Measurements from ENCODE around the gene HSPA4.

The HSPA4 gene

DNA sequence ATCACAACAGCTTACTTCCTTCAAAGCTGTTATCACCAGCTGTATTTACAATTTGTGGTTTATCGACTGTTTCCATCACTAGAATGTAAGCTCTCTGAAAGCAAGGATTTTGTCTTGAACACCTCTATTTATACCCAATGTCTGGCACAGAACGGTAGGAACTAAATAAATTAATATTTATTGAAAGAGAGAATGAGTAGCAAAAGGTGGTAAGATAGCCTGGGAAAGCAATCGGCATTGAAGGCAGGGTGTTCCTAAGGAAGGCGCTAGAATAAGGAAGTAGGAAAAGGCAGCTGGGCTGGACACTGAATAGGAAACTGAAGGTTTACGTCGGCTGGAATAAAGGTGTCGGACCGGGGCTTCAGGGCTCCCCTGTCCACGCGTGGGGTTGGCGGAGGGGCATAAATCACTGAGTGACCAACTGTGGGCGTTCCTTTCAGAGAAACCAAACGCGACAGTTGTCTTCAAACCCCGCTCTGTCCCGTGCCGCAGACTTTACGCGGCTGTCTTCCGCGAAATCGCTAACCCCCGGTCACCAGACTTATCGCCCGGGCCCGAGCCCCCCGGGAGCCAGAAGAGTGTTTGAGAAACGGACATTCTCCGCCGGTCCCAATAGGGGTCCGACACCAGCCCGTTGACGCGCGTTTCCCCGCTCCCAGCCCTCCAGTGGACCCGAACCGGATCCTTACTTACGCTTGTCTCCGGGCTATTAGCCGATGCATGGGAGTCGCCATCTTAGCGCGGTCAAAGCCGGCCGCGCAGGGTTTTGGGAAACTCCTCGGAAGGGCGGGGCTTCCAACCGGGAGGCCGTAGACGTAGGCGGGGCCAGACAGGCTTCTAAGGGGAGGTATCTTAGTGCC, 25.8 kb upstream of the HSPA4 start, which contains the start of gene ZCCHC10:
ZCCHC10 (minus strand) TSS at position 746 of the 860 bp plus-strand sequence; CDS start at position 734, 12 bp downstream.
- Histone ChIP-seq H3K36me3 (peaks cover 0 to 5% (median 0%) of the 10 kb centered on the region in 3 donors), H3K27me3 (no peaks in the 10 kb centered on the region), H3K4me1 (peaks cover 0 to 42% (median 11%) of the 10 kb centered on the region in 4 donors), H3K27ac (peak within 1 kb of the TSS; percentile 97 to 99), H3K9me3 (no peaks in the 10 kb centered on the region), H3K4me3 (peak within 1 kb of the TSS; percentile 93 to 96)
- DNase-seq: peak; percentile 93 to 96
- TF ChIP-seq, protein P1, sequence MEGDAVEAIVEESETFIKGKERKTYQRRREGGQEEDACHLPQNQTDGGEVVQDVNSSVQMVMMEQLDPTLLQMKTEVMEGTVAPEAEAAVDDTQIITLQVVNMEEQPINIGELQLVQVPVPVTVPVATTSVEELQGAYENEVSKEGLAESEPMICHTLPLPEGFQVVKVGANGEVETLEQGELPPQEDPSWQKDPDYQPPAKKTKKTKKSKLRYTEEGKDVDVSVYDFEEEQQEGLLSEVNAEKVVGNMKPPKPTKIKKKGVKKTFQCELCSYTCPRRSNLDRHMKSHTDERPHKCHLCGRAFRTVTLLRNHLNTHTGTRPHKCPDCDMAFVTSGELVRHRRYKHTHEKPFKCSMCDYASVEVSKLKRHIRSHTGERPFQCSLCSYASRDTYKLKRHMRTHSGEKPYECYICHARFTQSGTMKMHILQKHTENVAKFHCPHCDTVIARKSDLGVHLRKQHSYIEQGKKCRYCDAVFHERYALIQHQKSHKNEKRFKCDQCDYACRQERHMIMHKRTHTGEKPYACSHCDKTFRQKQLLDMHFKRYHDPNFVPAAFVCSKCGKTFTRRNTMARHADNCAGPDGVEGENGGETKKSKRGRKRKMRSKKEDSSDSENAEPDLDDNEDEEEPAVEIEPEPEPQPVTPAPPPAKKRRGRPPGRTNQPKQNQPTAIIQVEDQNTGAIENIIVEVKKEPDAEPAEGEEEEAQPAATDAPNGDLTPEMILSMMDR (IDR thresholded peaks at IDR 0.05): no peak
- intact Hi-C loops (cut with DNase I; ENCODE audit: low total_unique reads): loop anchor here (10.0 kb wide), 1 partner anchor 61 kb away; the partner anchor contains the start of gene AFF4

DNA sequence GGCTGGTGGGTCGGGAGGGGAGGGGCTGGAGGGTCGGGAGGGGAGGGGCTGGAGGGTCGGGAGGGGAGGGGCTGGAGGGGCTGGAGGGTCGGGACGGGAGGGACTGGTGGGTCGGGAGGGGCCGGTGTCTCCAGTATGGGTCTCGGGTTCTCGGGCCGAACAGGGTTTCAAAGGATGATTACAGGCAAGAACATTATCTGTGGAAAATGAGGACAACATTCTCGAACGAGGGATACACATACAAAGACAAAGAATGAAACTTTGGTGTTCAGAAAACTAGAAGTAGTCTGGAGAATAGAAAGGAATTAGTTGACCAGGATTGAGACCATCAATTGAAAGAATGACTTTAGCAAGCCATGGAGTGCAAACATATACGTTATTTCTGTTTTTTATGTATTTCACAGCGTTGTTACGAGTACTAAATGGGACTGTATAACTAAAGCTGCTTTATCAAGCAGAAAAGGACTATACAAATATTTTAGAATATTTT, 25.1 kb upstream of the HSPA4 start:
- H3K9me3 ChIP-seq: no peaks in the 10 kb centered on the region
- H3K4me1 ChIP-seq: peaks cover 0 to 42% (median 11%) of the 10 kb centered on the region in 4 donors
- H3K36me3 ChIP-seq: peaks cover 0 to 5% (median 0%) of the 10 kb centered on the region in 3 donors
- peak overlapping the region; percentile 97 to 99 for H3K27ac ChIP-seq
- DNase-seq: no peak
- no peaks in the 10 kb centered on the region for H3K27me3 ChIP-seq
- intact Hi-C loops (cut with DNase I; ENCODE audit: low total_unique reads): loop anchor here (10.0 kb wide), 1 partner anchor 62 kb away; the partner anchor contains the start of gene AFF4
- TF ChIP-seq, protein P1 (IDR thresholded peaks at IDR 0.05): no peak
- H3K4me3 ChIP-seq: peak overlapping the region; percentile 93 to 96

DNA sequence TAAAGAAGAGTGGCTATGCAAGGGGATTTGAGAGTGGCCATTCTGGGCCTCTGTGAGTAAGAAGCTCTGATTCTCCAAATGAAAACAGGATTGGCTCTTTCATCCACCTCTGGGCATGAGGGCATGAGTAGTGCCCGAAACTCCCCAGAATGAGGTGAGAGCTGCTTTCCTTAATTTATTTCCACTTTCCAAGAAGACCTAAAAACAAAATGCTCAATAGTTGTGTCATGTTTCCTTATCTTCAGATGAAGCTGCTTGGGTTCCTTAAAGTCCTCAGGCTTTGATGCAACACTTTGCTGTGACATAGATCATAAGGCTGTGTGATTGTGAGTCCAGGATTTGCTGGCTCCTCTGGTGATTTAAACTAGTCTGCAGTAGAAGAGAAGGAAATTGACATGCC, 22.4 kb upstream of the HSPA4 start:
- Histone ChIP-seq H3K4me3 (no peak overlapping the region), H3K27ac (peak overlapping the region; percentile 22 to 64), H3K4me1 (peaks cover 0 to 45% (median 11%) of the 10 kb centered on the region in 4 donors), H3K27me3 (no peaks in the 10 kb centered on the region), H3K36me3 (no peaks in the 10 kb centered on the region), H3K9me3 (no peaks in the 10 kb centered on the region)
- TF ChIP-seq, protein P1 (IDR thresholded peaks at IDR 0.05): no peak
- no peak for DNase-seq
- intact Hi-C loops (cut with DNase I; ENCODE audit: low total_unique reads): loop anchor here (10.0 kb wide), 1 partner anchor 65 kb away; the partner anchor contains the start of gene AFF4

DNA sequence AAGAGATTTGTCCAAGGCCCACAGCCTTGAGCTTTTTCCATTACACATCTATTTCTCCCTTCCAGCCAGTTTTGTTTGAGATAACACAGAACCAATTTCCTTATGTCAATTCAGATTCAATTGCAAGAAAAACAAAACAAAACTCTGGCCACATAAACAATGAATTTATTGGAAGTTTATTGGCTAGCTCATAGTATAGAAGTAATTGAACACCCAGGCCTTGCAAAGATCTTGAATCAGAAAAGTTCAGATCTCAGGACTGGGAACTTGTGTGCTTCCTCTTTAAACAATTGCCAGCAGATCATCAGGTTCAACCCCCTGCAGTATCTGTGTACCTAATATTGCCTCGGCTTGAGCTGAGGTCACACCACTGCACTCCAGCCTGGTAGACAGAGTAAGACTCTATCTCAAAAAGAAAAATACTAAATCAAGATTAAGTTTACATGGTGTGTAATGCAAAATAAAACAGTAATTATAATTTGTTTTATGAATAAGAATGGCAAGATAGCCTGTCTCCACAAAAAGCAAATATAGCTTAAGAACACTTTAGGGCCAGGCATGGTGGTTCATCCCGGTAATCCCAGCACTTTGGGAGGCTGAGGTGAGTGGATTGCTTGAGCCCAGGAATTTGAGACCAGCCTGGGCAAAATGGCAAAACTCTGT, 21.3 kb upstream of the HSPA4 start:
- DNase-seq: no peak
- intact Hi-C loops (cut with DNase I; ENCODE audit: low total_unique reads): no loop called here
- H3K27ac ChIP-seq: peak overlapping the region in 1 of 2 donors; percentile 64
- H3K4me3 ChIP-seq: no peak overlapping the region
- H3K36me3 ChIP-seq: no peaks in the 10 kb centered on the region
- TF ChIP-seq, protein P1 (IDR thresholded peaks at IDR 0.05): no peak
- peaks cover 0 to 34% (median 4%) of the 10 kb centered on the region in 4 donors for H3K4me1 ChIP-seq
- H3K27me3 ChIP-seq: no peaks in the 10 kb centered on the region
- H3K9me3 ChIP-seq: no peaks in the 10 kb centered on the region

DNA sequence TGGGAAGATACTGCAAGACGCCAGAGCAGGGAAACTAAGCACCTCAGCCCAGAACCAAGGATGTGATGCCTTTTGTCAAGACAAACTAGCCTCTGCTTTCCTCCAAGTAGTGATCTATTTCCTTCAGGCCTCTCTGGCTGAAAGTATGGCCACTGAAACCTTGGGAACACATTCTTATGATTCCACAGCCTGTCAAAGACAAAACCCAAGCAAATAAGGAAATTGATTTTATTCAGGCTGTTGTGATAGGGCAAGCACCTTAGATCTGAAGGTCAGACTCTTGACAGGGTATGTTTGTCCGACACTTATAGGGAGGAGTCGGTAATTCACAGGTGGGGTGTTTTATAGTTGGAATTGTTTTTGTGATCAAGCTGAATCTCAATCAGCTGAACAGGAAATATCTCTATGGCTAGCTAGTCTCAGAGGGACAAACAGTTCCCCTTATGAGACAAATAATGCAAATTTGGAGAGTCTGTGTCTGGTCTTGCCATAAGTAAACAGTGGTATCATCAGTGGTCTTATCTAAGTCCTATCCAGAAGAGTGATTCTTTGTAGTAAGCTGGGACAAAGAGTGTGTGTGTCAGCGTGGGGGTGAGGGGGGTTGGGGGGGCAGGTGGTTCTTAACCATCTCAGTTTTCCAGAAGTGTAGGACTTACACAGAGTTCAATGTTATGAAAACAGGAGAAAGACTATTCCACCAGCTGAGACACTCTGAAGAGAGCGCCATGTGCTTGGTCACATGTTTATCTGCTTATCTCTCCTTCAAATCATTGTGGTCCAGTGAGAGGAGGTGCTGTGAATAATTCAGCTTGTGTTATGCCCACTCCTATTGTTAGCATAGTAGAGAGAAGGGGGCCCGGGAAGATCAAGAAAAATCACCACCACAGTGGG, 18.7 kb upstream of the HSPA4 start:
- no peak for DNase-seq
- no peaks in the 10 kb centered on the region for H3K36me3 ChIP-seq
- intact Hi-C loops (cut with DNase I; ENCODE audit: low total_unique reads): no loop called here
- H3K27ac ChIP-seq: no peak overlapping the region
- TF ChIP-seq, protein P1 (IDR thresholded peaks at IDR 0.05): no peak
- no peaks in the 10 kb centered on the region for H3K27me3 ChIP-seq
- peaks cover 0 to 25% (median 0%) of the 10 kb centered on the region in 4 donors for H3K4me1 ChIP-seq
- no peak overlapping the region for H3K4me3 ChIP-seq
- no peaks in the 10 kb centered on the region for H3K9me3 ChIP-seq
